GM19397 (cell line): ENCODE data around the gene RTRAF.

Source experiments
- ATAC-seq: cut with Tn5 transposase; IDR thresholded peaks from one replicate; pipeline ENCODE4 v1.9.1; 2021; ENCODE audit warnings: mild to moderate bottlenecking, moderate library complexity; ENCODE audit not compliant: unreplicated experiment

The RTRAF gene

GRCh38 chr14:51993285-51993920 lies 4.1 kb downstream of the RTRAF start:
- no peak for ATAC-seq

- ATAC-seq, result no peak
Measured at GRCh38 chr14:51996148-51996746, 6.9 kb downstream of the RTRAF start.

- no peak for ATAC-seq
Measured at GRCh38 chr14:51998348-51998747, 9.0 kb downstream of the RTRAF start.

GRCh38 chr14:51999084-51999483 lies 9.7 kb downstream of the RTRAF start:
- ATAC-seq, result no peak

- no peak for ATAC-seq
Measured at GRCh38 chr14:52000019-52000582, 10.8 kb downstream of the RTRAF start.

- ATAC-seq, result no peak
Measured at GRCh38 chr14:52000696-52001095, 11.3 kb downstream of the RTRAF start.

- ATAC-seq, result no peak
Measured at GRCh38 chr14:52002542-52002941, 13.2 kb downstream of the RTRAF start.

- ATAC-seq, result no peak
Measured at GRCh38 chr14:52003324-52003723, 14.0 kb downstream of the RTRAF start.

GRCh38 chr14:52005625-52006024 lies 16.3 kb downstream of the RTRAF start:
- ATAC-seq, result no peak

GRCh38 chr14:52006361-52006760 lies 17.0 kb downstream of the RTRAF start:
- ATAC-seq, result no peak

GRCh38 chr14:52007211-52007610 lies 17.9 kb downstream of the RTRAF start:
- no peak for ATAC-seq

GRCh38 chr14:52007637-52008036 lies 18.3 kb downstream of the RTRAF start:
- ATAC-seq, result no peak

GRCh38 chr14:52008136-52008535 lies 18.8 kb downstream of the RTRAF start:
- no peak for ATAC-seq

GRCh38 chr14:52010173-52010693 lies 20.9 kb downstream of the RTRAF start:
- ATAC-seq, result no peak

GRCh38 chr14:52011523-52011922 lies 22.2 kb downstream of the RTRAF start:
- no peak for ATAC-seq

- ATAC-seq, result no peak
Measured at GRCh38 chr14:52012635-52013034, 23.3 kb downstream of the RTRAF start.

GRCh38 chr14:52013984-52014600 lies 24.7 kb downstream of the RTRAF start:
- no peak for ATAC-seq

- ATAC-seq, result no peak
Measured at GRCh38 chr14:52014601-52015267, 25.4 kb downstream of the RTRAF start.

- no peak for ATAC-seq
Measured at GRCh38 chr14:52015411-52016030, 26.2 kb downstream of the RTRAF start.

- ATAC-seq, result no peak
Measured at GRCh38 chr14:52018252-52018651, 28.9 kb downstream of the RTRAF start.

- ATAC-seq, result no peak
Measured at GRCh38 chr14:52018970-52019369, 29.6 kb downstream of the RTRAF start.
